Progenitor cell of endocrine pancreas (in vitro differentiated cells): ENCODE data around the gene GLMN. TPM values are rescaled to one million over a fixed set of nuclear protein-coding genes. Genes with fewer than 3 reads are reported as not detected.

ENCODE experiments used
- DNase-seq: peaks from one replicate; pipeline ENCODE4 v3.0.0; 2021; ENCODE audit warnings: low spot score; ENCODE audit not compliant: unreplicated experiment
- H3K27ac Mint-ChIP-seq: 2 replicates; pipeline ENCODE4 v1.8.0; 2021; ENCODE audit warnings: mild to moderate bottlenecking, moderate library complexity, mixed read lengths
- H3K27me3 Mint-ChIP-seq: 2 replicates; pipeline ENCODE4 v1.8.0; 2021; ENCODE audit warnings: mixed read lengths
- H3K36me3 Mint-ChIP-seq: 2 replicates; pipeline ENCODE4 v1.8.0; 2022; ENCODE audit warnings: mixed read lengths; ENCODE audit not compliant: insufficient read depth
- H3K4me1 Mint-ChIP-seq: 2 replicates; pipeline ENCODE4 v1.8.0; 2021; ENCODE audit warnings: low read depth, mixed read lengths
- H3K4me3 Mint-ChIP-seq: 2 replicates; pipeline ENCODE4 v1.8.0; 2021; ENCODE audit warnings: low read depth, mild to moderate bottlenecking, moderate library complexity, mixed read lengths
- H3K9me3 Mint-ChIP-seq: 2 replicates; pipeline ENCODE4 v1.8.0; 2021; ENCODE audit warnings: low read depth, mixed read lengths
- long read RNA-seq: library from polyadenylated mRNA; unstranded; transcript quantifications from one replicate; pipeline ENCODE4 v2.0.0, GENCODE V29; 2020
- total RNA-seq: library from RNA; stranded (reverse); gene quantifications from 2 replicates; pipeline ENCODE4 v1.2.1, GENCODE V29; 2021
- TF ChIP-seq, protein P1 (sequence below): fragments of 200-600 bp; sonication (generic); IDR thresholded peaks from one replicate; pipeline ENCODE4 v1.5.0; 2021; ENCODE audit warnings: antibody characterized with exemption, mild to moderate bottlenecking; ENCODE audit not compliant: unreplicated experiment

GLMN gene, protein sequence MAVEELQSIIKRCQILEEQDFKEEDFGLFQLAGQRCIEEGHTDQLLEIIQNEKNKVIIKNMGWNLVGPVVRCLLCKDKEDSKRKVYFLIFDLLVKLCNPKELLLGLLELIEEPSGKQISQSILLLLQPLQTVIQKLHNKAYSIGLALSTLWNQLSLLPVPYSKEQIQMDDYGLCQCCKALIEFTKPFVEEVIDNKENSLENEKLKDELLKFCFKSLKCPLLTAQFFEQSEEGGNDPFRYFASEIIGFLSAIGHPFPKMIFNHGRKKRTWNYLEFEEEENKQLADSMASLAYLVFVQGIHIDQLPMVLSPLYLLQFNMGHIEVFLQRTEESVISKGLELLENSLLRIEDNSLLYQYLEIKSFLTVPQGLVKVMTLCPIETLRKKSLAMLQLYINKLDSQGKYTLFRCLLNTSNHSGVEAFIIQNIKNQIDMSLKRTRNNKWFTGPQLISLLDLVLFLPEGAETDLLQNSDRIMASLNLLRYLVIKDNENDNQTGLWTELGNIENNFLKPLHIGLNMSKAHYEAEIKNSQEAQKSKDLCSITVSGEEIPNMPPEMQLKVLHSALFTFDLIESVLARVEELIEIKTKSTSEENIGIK
- 18.2 and 19.6 TPM in 2 replicates for total RNA-seq
- long read RNA-seq, transcript GLMN-201 (19 exons, 1,995 nt), result major isoform, 63 of 85 reads
- long read RNA-seq, partial matches to known transcripts, result 2 of 85 reads
- long read RNA-seq, other reads (novel, unspliced or antisense), result 19 of 85 reads

DNA sequence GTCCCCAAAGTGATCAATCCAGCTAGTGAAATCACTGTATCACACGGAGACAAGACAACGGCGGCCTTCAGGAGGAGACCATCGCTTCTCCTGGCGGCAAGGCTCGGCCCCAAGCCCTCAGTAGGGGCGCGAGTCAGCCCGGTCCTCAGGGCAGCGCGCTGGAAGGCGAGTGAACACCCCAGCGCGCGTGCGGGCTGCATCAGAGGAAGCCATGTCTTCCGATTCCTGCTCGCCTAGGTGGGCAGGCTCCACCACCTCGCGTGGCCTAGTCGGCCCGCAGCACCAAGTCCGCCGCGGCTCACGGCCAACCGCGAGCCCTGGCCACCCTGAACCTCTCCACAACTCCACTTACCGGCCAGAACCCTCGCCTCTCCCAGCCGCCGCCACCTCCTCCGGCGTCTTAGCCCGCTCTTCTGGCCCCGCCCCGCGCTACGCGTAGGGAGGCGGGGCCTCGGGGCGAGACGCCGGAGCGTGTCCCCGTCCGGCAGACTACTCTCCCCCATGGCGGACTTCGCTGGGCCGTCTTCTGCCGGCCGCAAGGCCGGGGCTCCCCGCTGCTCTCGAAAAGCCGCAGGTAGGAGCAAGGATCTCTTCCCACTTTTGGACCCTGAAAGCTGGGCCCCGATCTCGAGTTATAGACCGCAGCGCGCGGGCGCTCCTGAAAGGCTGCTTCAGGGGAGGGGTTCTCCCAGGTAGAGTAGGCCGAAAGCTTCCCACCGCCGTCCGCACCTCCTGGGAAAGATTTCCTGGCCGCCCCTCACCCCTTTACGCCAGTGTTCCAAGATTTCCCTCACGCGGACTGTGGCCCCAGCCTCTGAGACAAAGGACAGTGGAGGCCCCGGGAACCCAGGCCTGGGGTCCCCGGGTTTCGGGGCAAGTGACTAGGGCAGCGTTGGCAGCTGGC lies at the start of gene GLMN, which contains the start of gene RPAP2:
GLMN (minus strand) TSS at position 415 of the 904 bp plus-strand sequence. CDS start 988 bp downstream, outside the sequence.
RPAP2 (plus strand) TSS at position 487 of the 904 bp plus-strand sequence; CDS start at position 502, 15 bp downstream.
- H3K27ac Mint-ChIP-seq, result peak within 1 kb of the TSS; percentile 100
- no peaks in the 10 kb centered on the region for H3K9me3 Mint-ChIP-seq
- TF ChIP-seq, protein P1, sequence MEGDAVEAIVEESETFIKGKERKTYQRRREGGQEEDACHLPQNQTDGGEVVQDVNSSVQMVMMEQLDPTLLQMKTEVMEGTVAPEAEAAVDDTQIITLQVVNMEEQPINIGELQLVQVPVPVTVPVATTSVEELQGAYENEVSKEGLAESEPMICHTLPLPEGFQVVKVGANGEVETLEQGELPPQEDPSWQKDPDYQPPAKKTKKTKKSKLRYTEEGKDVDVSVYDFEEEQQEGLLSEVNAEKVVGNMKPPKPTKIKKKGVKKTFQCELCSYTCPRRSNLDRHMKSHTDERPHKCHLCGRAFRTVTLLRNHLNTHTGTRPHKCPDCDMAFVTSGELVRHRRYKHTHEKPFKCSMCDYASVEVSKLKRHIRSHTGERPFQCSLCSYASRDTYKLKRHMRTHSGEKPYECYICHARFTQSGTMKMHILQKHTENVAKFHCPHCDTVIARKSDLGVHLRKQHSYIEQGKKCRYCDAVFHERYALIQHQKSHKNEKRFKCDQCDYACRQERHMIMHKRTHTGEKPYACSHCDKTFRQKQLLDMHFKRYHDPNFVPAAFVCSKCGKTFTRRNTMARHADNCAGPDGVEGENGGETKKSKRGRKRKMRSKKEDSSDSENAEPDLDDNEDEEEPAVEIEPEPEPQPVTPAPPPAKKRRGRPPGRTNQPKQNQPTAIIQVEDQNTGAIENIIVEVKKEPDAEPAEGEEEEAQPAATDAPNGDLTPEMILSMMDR, result peak; percentile 33
- peak; percentile 58 for DNase-seq
- H3K36me3 Mint-ChIP-seq, result peaks cover 15% of the 10 kb centered on the region
- no peaks in the 10 kb centered on the region for H3K27me3 Mint-ChIP-seq
- H3K4me3 Mint-ChIP-seq, result peak within 1 kb of the TSS; percentile 98
- H3K4me1 Mint-ChIP-seq, result peaks cover 15% of the 10 kb centered on the region

DNA sequence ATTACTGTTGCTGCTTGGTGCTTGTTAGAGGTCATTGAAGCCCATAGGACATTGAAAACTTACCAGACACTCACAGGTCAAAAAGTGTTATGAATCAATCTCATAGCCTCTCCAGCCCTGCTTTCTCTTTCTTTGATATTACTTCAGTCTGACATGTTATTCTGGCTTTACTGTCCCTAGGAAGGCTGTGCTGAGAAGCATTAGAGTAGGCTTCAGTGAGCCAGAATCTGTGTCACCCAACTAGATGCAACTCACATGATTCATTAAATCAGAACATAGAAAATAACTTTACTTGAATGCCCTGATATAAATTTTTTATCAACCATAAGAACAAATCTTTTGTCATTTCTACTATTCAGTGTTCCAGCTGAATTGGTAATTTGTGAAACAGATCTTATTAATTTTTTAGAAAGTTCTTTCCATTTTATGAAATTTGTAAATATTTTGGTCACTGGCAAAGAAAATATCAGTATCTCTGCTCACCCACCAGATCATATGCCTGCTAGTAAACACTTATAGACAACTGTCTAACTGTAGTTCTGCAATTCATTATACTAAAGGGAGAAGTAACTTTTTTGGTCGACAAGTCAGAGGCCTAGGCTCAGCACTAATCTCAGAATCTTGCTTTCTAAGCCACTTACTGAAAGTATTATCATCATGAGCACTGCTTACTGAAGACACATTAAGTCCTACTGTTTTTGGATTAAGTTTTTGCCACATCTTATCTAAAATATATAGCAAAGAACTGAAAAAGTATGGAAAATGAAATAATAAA lies 48.3 kb upstream of the GLMN start:
- H3K27ac Mint-ChIP-seq, result no peak overlapping the region
- TF ChIP-seq, protein P1, result no peak
- H3K27me3 Mint-ChIP-seq, result no peaks in the 10 kb centered on the region
- no peak overlapping the region for H3K4me3 Mint-ChIP-seq
- no peak for DNase-seq
- peaks cover 4% of the 10 kb centered on the region for H3K9me3 Mint-ChIP-seq
- H3K4me1 Mint-ChIP-seq, result no peaks in the 10 kb centered on the region
- peaks cover 18% of the 10 kb centered on the region for H3K36me3 Mint-ChIP-seq

DNA sequence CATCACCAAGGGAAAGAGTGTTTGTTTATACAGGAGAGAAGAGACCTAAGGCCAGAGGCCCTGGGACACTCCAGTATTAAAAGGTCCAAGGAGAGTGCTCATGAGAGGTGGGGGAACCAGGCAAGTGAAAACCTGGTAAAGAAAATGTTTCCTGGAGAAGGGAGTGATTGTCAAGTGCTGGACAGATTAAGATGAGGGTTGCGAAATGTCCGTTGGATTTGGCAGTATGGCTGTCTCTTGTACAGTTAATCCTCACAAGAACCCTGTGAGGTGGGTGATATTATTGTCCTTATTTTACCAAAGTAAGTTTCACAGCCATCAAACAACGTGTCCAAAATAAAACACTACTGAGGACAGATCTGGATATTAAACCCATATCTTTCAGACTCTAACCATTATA lies 44.3 kb upstream of the GLMN start:
- Mint-ChIP-seq H3K36me3 (peaks cover 9% of the 10 kb centered on the region), H3K4me3 (no peak overlapping the region), H3K9me3 (no peaks in the 10 kb centered on the region), H3K27ac (no peak overlapping the region), H3K27me3 (no peaks in the 10 kb centered on the region), H3K4me1 (peaks cover 2% of the 10 kb centered on the region)
- TF ChIP-seq, protein P1, result no peak
- DNase-seq, result no peak

DNA sequence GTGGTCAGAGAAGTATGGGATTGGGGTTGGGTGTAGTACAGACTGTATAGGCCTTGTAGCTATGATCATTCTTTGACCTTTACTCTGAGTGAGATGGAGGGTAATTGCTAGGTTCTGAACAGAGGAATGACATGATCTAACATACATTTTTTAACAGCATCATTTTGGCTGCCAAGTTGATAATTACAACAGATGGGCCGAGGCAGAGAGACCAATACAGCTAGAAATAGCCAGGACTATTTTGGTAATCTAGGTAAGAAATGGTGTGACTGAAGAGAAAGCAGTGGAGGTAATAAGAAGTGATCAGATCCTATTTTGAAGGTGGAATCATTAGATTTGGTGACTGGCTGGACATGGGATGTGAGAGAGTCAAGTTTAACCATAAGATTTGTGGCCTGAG lies 43.6 kb upstream of the GLMN start:
- H3K27ac Mint-ChIP-seq, result no peak overlapping the region
- DNase-seq, result no peak
- H3K27me3 Mint-ChIP-seq, result no peaks in the 10 kb centered on the region
- peaks cover 2% of the 10 kb centered on the region for H3K4me1 Mint-ChIP-seq
- H3K9me3 Mint-ChIP-seq, result no peaks in the 10 kb centered on the region
- peaks cover 9% of the 10 kb centered on the region for H3K36me3 Mint-ChIP-seq
- H3K4me3 Mint-ChIP-seq, result no peak overlapping the region
- TF ChIP-seq, protein P1, result no peak
